Measurements from ENCODE around the gene TNXB. TPM values are rescaled to one million over a fixed set of nuclear protein-coding genes. Genes with fewer than 3 reads are reported as not detected.

TNXB gene
- total RNA-seq, 1 experiment from 2014 or later = 3.0 TPM

DNA sequence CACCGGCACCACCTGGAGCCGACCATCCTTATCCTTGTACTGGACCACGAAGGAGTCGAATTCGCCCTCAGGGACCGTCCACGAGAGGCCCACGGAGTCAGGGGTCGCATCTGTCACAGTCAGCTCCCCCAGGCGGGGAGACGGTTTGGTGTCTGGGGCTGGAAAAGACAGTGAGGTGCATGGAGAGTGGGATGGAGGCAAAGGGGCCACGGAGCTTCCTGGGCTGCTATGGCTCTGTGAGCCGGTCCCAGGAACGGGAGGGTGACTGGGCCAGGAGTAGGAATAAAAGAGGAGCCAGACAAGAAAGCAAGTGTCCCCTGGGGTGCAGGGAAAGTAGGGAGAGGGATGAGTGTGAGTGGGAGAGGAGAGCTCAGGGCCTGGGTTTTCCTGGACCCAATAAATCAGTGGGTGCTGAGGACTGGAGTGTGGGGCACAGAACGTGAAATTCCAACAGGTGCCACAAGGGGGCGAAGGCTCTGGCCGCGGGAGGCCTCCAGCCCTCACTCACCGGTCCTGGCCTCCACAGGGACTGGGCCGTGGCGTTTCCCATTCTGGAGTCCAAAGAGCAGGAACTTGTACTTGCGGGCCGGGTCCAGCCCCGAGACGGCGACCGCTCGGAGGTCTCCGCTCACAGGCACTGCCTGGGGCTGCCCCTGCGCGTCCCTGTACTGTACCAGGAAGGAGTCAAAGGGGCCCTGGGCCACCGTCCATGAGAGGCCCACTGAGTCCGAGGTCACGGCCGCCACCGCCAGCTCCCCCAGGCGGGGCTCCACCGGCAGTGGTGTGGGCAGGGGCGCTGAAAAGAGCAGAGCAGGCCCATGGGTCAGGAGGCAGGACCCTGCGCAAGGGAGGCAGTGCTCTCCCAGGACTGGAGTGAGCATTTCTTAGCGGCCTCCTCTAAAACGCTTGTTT is 61.0 kb downstream of the TNXB start:
- Mint-ChIP-seq H3K36me3 (ENCODE audit: insufficient read depth, unreplicated experiment) (no peaks in the 10 kb centered on the region), H3K4me3 (ENCODE audit: unreplicated experiment) (no peak overlapping the region), H3K9me3 (ENCODE audit: unreplicated experiment) (no peaks in the 10 kb centered on the region), H3K27ac (ENCODE audit: low read depth, unreplicated experiment) (no peak overlapping the region), H3K4me1 (ENCODE audit: insufficient read depth, unreplicated experiment) (peaks cover 10% of the 10 kb centered on the region), H3K27me3 (ENCODE audit: insufficient read depth, unreplicated experiment) (no peaks in the 10 kb centered on the region)
- DNase-seq (ENCODE audit: unreplicated experiment) = peak; percentile 61
- TF ChIP-seq, protein P1, sequence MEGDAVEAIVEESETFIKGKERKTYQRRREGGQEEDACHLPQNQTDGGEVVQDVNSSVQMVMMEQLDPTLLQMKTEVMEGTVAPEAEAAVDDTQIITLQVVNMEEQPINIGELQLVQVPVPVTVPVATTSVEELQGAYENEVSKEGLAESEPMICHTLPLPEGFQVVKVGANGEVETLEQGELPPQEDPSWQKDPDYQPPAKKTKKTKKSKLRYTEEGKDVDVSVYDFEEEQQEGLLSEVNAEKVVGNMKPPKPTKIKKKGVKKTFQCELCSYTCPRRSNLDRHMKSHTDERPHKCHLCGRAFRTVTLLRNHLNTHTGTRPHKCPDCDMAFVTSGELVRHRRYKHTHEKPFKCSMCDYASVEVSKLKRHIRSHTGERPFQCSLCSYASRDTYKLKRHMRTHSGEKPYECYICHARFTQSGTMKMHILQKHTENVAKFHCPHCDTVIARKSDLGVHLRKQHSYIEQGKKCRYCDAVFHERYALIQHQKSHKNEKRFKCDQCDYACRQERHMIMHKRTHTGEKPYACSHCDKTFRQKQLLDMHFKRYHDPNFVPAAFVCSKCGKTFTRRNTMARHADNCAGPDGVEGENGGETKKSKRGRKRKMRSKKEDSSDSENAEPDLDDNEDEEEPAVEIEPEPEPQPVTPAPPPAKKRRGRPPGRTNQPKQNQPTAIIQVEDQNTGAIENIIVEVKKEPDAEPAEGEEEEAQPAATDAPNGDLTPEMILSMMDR (IDR thresholded peaks at IDR 0.05; ENCODE audit: unreplicated experiment) = peak; percentile 84
- ChIA-PET POLR2A (interaction anchor here (1.2 kb wide), 1 partner anchor 76 kb away, joined by 3 read pairs; the partner anchor contains the start of gene DXO), CTCF (interaction anchor here (0.5 to 1.9 kb wide), 21 partner anchors 10 to 1488 kb away, joined by 3 to 12 read pairs (median 4); partner anchors contain the start of gene ATF6B)
- intact Hi-C loops (cut with micrococcal nuclease) = loop anchor here (2.0 kb wide), 1 partner anchor 67 kb away; no protein-coding TSS in a partner anchor
- no TSS peak for BruUV-seq (replicated peaks)

DNA sequence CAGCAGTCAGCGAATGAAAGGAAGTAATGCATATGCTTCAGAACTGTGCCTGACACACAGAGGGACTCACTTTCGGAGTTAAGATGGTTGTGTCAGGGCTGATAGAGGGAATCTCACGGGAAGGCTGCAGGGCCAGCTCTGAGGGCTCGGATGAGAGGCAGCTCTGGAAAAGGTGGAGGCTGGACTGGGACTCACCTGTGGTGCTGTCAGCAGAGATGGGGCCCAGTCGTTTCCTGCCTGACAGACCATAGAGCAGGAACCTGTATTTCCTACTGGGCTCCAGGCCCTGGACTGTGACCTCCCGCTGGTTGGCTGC is 61.6 kb downstream of the TNXB start:
- ChIA-PET CTCF (interaction anchor here (0.6 to 1.9 kb wide), 19 partner anchors 10 to 1488 kb away, joined by 3 to 12 read pairs (median 4); partner anchors contain the start of gene ATF6B), POLR2A (interaction anchor here (1.2 kb wide), 1 partner anchor 75 kb away, joined by 3 read pairs; the partner anchor contains the start of gene DXO)
- Mint-ChIP-seq H3K36me3 (ENCODE audit: insufficient read depth, unreplicated experiment) (no peaks in the 10 kb centered on the region), H3K27me3 (ENCODE audit: insufficient read depth, unreplicated experiment) (no peaks in the 10 kb centered on the region), H3K27ac (ENCODE audit: low read depth, unreplicated experiment) (no peak overlapping the region), H3K9me3 (ENCODE audit: unreplicated experiment) (no peaks in the 10 kb centered on the region), H3K4me1 (ENCODE audit: insufficient read depth, unreplicated experiment) (peaks cover 10% of the 10 kb centered on the region), H3K4me3 (ENCODE audit: unreplicated experiment) (no peak overlapping the region)
- intact Hi-C loops (cut with micrococcal nuclease) = no loop called here
- no TSS peak for BruUV-seq (replicated peaks)
- DNase-seq (ENCODE audit: unreplicated experiment) = no peak
- TF ChIP-seq, protein P1 (IDR thresholded peaks at IDR 0.05; ENCODE audit: unreplicated experiment) = no peak

DNA sequence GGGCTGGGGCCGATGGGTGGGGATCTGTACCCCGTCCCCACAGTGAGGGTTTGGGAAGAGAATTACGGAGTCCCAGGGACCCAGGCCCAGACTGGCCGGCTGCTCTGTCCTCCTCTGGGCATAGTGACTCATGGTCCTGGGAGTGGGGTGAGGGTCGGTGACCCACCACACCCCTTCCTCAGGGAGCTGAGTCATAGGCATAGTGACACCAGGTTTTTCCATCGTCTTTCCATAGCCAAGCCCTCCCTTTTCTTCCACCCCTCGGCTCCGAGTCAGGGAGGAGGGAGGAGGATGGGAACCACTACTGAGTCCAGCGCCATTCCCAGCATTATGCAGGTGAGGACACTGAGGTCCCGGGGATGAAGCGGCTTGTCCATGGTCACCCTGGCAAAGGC is 62.1 kb downstream of the TNXB start:
- TF ChIP-seq, protein P1 (IDR thresholded peaks at IDR 0.05; ENCODE audit: unreplicated experiment) = no peak
- no TSS peak for BruUV-seq (replicated peaks)
- Mint-ChIP-seq H3K4me1 (ENCODE audit: insufficient read depth, unreplicated experiment) (peaks cover 10% of the 10 kb centered on the region), H3K9me3 (ENCODE audit: unreplicated experiment) (no peaks in the 10 kb centered on the region), H3K27ac (ENCODE audit: low read depth, unreplicated experiment) (no peak overlapping the region), H3K27me3 (ENCODE audit: insufficient read depth, unreplicated experiment) (no peaks in the 10 kb centered on the region), H3K4me3 (ENCODE audit: unreplicated experiment) (no peak overlapping the region), H3K36me3 (ENCODE audit: insufficient read depth, unreplicated experiment) (no peaks in the 10 kb centered on the region)
- peak; percentile 43 for DNase-seq (ENCODE audit: unreplicated experiment)
- CTCF ChIA-PET = interaction anchor here (0.6 to 1.9 kb wide), 12 partner anchors 11 to 498 kb away, joined by 3 to 12 read pairs (median 4); partner anchors contain the start of gene FKBPL
- intact Hi-C loops (cut with micrococcal nuclease) = no loop called here
- POLR2A ChIA-PET = interaction anchor here (1.2 kb wide), 1 partner anchor 75 kb away, joined by 3 read pairs; the partner anchor contains the start of gene DXO

DNA sequence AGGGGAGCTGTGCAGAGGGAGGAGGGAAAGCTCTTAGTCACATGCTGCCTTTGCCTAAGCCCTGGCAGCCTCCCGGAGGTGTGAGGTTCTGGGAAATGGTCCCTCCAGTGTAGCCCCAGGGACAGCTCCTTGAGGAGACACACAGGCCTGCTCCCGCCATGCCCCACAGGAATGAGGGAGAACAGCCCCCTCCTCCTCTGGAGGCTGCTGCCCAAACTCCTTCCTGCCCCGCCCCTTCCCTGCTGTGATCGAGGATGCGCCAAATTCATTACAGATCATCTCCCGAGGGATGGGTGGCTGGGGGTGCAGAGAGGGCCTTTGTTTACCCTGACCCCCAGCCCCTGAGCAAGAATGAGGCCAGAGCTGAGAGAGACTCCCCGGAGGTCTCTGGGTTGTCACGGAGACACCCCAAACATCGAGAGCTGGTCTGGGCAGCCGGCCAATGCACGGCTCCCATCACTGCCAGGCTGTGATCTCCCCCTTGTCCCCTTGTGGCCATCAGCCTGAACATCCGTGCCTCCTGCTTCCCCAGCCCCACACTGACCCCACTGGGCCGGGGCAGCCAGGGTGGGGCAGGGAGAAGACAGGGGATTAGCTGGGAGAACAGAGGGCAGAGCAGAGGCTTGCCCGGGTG is 62.6 kb downstream of the TNXB start:
- BruUV-seq (replicated peaks) = no TSS peak
- peaks cover 10% of the 10 kb centered on the region for H3K4me1 Mint-ChIP-seq (ENCODE audit: insufficient read depth, unreplicated experiment)
- intact Hi-C loops (cut with micrococcal nuclease) = no loop called here
- POLR2A ChIA-PET = interaction anchor here (0.7 to 0.8 kb wide), 2 partner anchors 9 to 30 kb away, joined by 3 read pairs; no protein-coding TSS in a partner anchor
- H3K27me3 Mint-ChIP-seq (ENCODE audit: insufficient read depth, unreplicated experiment) = no peaks in the 10 kb centered on the region
- no peaks in the 10 kb centered on the region for H3K9me3 Mint-ChIP-seq (ENCODE audit: unreplicated experiment)
- no peak overlapping the region for H3K4me3 Mint-ChIP-seq (ENCODE audit: unreplicated experiment)
- TF ChIP-seq, protein P1 (IDR thresholded peaks at IDR 0.05; ENCODE audit: unreplicated experiment) = no peak
- DNase-seq (ENCODE audit: unreplicated experiment) = peak; percentile 25
- CTCF ChIA-PET = interaction anchor here (0.6 to 1.9 kb wide), 6 partner anchors 17 to 155 kb away, joined by 3 to 12 read pairs (median 4); partner anchors contain the start of gene FKBPL
- no peaks in the 10 kb centered on the region for H3K36me3 Mint-ChIP-seq (ENCODE audit: insufficient read depth, unreplicated experiment)
- H3K27ac Mint-ChIP-seq (ENCODE audit: low read depth, unreplicated experiment) = no peak overlapping the region
